ENCODE data around the gene SLC25A13. TPM values are rescaled to one million over a fixed set of nuclear protein-coding genes. Genes with fewer than 3 reads are reported as not detected.

SLC25A13 gene
- total RNA-seq, 1 donor from 2014 or later: 47.4 TPM

GRCh38 chr7:96233084-96233483 is 88.8 kb downstream of the SLC25A13 start:
- H3K27ac Mint-ChIP-seq: no peak overlapping the region
- DNase-seq (ENCODE audit: low spot score in 2 of 2, unreplicated experiment in 2 of 2): no peak
- H3K4me3 Mint-ChIP-seq: no peak overlapping the region
- no peak for TF ChIP-seq CTCF (IDR thresholded peaks at IDR 0.05; ENCODE audit: unreplicated experiment)
- no peaks in the 10 kb centered on the region for H3K27me3 Mint-ChIP-seq (ENCODE audit: low read depth)
- peaks cover 14% of the 10 kb centered on the region for H3K9me3 Mint-ChIP-seq
- peaks cover 34% of the 10 kb centered on the region for H3K36me3 Mint-ChIP-seq
- H3K4me1 Mint-ChIP-seq: peaks cover 40% of the 10 kb centered on the region

GRCh38 chr7:96228760-96229159 is 93.1 kb downstream of the SLC25A13 start:
- no peak for DNase-seq (ENCODE audit: low spot score in 2 of 2, unreplicated experiment in 2 of 2)
- Mint-ChIP-seq H3K27ac (no peak overlapping the region), H3K4me3 (no peak overlapping the region), H3K36me3 (peaks cover 40% of the 10 kb centered on the region), H3K9me3 (peaks cover 15% of the 10 kb centered on the region), H3K4me1 (peaks cover 5% of the 10 kb centered on the region), H3K27me3 (ENCODE audit: low read depth) (no peaks in the 10 kb centered on the region)
- TF ChIP-seq CTCF (IDR thresholded peaks at IDR 0.05; ENCODE audit: unreplicated experiment): no peak

- H3K9me3 Mint-ChIP-seq: peaks cover 8% of the 10 kb centered on the region
- no peak for TF ChIP-seq CTCF (IDR thresholded peaks at IDR 0.05; ENCODE audit: unreplicated experiment)
- no peak overlapping the region for H3K27ac Mint-ChIP-seq
- H3K36me3 Mint-ChIP-seq: peaks cover 23% of the 10 kb centered on the region
- no peaks in the 10 kb centered on the region for H3K27me3 Mint-ChIP-seq (ENCODE audit: low read depth)
- no peak overlapping the region for H3K4me3 Mint-ChIP-seq
- DNase-seq (ENCODE audit: low spot score in 2 of 2, unreplicated experiment in 2 of 2): no peak
- H3K4me1 Mint-ChIP-seq: peaks cover 5% of the 10 kb centered on the region
These were observed 96.6 kb downstream of the SLC25A13 start for GRCh38 chr7:96225251-96225650.

GRCh38 chr7:96224685-96225084 is 97.2 kb downstream of the SLC25A13 start:
- no peak overlapping the region for H3K27ac Mint-ChIP-seq
- TF ChIP-seq CTCF (IDR thresholded peaks at IDR 0.05; ENCODE audit: unreplicated experiment): no peak
- H3K27me3 Mint-ChIP-seq (ENCODE audit: low read depth): no peaks in the 10 kb centered on the region
- no peak for DNase-seq (ENCODE audit: low spot score in 2 of 2, unreplicated experiment in 2 of 2)
- no peak overlapping the region for H3K4me3 Mint-ChIP-seq
- peaks cover 6% of the 10 kb centered on the region for H3K9me3 Mint-ChIP-seq
- peaks cover 18% of the 10 kb centered on the region for H3K36me3 Mint-ChIP-seq
- peaks cover 7% of the 10 kb centered on the region for H3K4me1 Mint-ChIP-seq

- Mint-ChIP-seq H3K36me3 (peaks cover 12% of the 10 kb centered on the region), H3K4me3 (no peak overlapping the region), H3K27ac (no peak overlapping the region), H3K9me3 (peaks cover 3% of the 10 kb centered on the region), H3K27me3 (ENCODE audit: low read depth) (no peaks in the 10 kb centered on the region), H3K4me1 (peaks cover 12% of the 10 kb centered on the region)
- no peak for TF ChIP-seq CTCF (IDR thresholded peaks at IDR 0.05; ENCODE audit: unreplicated experiment)
- DNase-seq (ENCODE audit: low spot score in 2 of 2, unreplicated experiment in 2 of 2): no peak
These were observed 97.8 kb downstream of the SLC25A13 start for GRCh38 chr7:96224073-96224472.

- no peak overlapping the region for H3K4me3 Mint-ChIP-seq
- DNase-seq (ENCODE audit: low spot score in 2 of 2, unreplicated experiment in 2 of 2): no peak
- peaks cover 16% of the 10 kb centered on the region for H3K4me1 Mint-ChIP-seq
- H3K27ac Mint-ChIP-seq: no peak overlapping the region
- H3K9me3 Mint-ChIP-seq: no peaks in the 10 kb centered on the region
- no peaks in the 10 kb centered on the region for H3K36me3 Mint-ChIP-seq
- no peak for TF ChIP-seq CTCF (IDR thresholded peaks at IDR 0.05; ENCODE audit: unreplicated experiment)
- no peaks in the 10 kb centered on the region for H3K27me3 Mint-ChIP-seq (ENCODE audit: low read depth)
These were observed 100.0 kb downstream of the SLC25A13 start for GRCh38 chr7:96221888-96222287.
